GM12864 (cell line): ENCODE measurements around the gene ARID3A.
A peak's percentile ranks its signal among the peaks of the same experiment; 100 is the strongest.
"Not testable (repeated sequence)": the region's sequence is repeated elsewhere in the genome, so short reads cannot be mapped to it uniquely, and the experiment has no call there.

ENCODE experiments used
- DNase-seq: peaks from one replicate; pipeline ENCODE4 v3.0.0-alpha.2; 2011; ENCODE audit warnings: low read depth
- H3K4me3 ChIP-seq: 2 replicates; pipeline ENCODE4 v1.5.1; 2011; ENCODE audit warnings: mild to moderate bottlenecking, low read depth, low read length, control low read depth
- TF ChIP-seq, protein P1 (sequence below): IDR thresholded peaks from 2 replicates; pipeline ENCODE4 v1.5.1; 2011; ENCODE audit warnings: low read depth, mild to moderate bottlenecking, moderate library complexity, low read length, control low read depth, inconsistent platforms; ENCODE audit errors: missing control alignments

Gene ARID3A

DNA sequence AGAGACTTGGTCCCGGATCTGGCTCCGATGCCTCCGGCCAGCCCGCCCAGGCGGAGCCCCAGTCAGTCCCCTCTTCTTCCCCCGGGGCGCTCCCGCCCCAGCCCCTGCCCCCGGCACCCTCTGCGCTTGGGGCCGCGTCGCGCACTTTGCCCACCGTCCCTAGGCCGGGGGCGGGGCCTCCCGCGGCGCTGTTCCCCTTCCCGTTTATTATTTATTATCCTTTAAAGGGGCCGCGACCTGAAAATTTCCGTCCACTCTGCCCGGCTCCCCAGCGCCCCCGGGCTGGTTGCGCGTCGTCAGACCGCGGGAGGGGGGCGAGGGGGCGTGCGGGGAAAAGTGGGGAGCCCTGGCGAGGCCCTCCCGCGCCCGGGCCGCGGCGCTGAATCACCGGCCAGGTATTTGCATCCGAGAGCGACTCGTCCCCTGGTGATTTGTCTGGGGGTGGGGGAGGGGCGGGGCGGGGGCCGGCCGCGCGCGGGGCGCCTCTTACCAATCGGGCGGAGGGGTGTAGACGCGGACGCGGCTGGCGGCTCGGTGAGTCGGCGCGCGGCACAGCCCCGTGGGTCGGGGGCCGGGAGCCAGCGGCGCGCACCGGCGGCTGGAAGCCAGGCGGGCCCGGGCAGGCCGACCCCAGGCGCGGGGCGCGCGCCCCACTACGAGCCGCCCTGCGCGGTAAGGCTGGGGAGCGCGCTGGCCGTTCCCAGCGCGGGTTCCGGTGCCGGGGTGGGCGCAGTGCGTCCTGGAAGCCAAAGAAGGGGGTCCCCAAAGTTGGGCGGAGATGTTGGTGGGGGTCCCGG lies at the start of gene ARID3A:
Gene ARID3A, plus strand, starts transcription at position 510 of the 797 bp plus-strand sequence. CDS start 3,494 bp downstream, outside the sequence.
- TF ChIP-seq, protein P1, sequence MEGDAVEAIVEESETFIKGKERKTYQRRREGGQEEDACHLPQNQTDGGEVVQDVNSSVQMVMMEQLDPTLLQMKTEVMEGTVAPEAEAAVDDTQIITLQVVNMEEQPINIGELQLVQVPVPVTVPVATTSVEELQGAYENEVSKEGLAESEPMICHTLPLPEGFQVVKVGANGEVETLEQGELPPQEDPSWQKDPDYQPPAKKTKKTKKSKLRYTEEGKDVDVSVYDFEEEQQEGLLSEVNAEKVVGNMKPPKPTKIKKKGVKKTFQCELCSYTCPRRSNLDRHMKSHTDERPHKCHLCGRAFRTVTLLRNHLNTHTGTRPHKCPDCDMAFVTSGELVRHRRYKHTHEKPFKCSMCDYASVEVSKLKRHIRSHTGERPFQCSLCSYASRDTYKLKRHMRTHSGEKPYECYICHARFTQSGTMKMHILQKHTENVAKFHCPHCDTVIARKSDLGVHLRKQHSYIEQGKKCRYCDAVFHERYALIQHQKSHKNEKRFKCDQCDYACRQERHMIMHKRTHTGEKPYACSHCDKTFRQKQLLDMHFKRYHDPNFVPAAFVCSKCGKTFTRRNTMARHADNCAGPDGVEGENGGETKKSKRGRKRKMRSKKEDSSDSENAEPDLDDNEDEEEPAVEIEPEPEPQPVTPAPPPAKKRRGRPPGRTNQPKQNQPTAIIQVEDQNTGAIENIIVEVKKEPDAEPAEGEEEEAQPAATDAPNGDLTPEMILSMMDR, result no peak
- DNase-seq, result no peak
- H3K4me3 ChIP-seq, result peak within 1 kb of the TSS; percentile 95

DNA sequence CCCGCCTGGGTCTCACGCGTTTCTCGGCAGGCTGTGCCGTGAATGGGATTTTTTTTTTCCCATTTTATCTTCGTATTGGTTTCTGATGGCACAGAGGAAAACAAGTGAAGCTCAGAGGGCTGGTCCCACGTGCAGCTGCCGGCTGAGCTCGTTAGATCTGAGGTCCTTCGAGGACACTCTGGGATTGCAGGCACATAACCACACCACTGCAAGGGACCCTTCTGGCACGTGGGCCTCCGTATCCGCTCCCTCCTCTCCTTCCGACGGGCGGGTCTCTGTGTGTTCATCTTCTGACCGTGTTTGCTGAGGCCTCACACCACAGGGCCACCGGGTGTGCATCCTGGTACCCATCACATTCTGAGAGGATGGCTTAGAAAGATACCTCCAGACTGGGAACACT lies 49.7 kb upstream of the ARID3A start:
- TF ChIP-seq, protein P1, result no peak
- H3K4me3 ChIP-seq, result no peak overlapping the region
- no peak for DNase-seq

DNA sequence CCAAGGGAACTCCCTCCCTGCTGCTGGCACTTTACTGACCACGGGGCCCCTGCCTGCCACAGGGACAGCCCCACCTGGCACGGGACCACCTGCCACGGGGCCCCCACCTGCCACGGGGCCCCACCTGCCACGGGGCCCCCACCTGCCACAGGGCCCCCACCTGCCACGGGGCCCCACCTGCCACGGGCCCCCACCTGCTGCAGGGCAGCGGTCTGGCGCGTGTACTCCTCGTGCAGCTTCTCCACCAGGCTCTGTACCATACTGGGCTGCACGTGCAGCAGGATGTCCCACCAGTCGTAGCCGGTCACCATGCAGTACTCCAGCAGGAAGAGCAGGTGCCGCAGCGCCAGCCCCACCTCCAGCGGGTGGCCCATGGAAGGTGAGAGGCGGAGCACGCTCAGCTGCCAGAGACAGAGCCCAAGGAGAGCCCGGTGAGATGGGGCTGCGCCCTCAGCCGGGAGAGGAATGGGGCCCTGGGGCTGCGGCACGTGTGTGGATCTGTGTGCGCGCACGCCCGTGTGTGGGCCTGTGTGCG lies 49.0 kb upstream of the ARID3A start:
- no peak overlapping the region for H3K4me3 ChIP-seq
- DNase-seq, result no peak
- TF ChIP-seq, protein P1, result no peak

DNA sequence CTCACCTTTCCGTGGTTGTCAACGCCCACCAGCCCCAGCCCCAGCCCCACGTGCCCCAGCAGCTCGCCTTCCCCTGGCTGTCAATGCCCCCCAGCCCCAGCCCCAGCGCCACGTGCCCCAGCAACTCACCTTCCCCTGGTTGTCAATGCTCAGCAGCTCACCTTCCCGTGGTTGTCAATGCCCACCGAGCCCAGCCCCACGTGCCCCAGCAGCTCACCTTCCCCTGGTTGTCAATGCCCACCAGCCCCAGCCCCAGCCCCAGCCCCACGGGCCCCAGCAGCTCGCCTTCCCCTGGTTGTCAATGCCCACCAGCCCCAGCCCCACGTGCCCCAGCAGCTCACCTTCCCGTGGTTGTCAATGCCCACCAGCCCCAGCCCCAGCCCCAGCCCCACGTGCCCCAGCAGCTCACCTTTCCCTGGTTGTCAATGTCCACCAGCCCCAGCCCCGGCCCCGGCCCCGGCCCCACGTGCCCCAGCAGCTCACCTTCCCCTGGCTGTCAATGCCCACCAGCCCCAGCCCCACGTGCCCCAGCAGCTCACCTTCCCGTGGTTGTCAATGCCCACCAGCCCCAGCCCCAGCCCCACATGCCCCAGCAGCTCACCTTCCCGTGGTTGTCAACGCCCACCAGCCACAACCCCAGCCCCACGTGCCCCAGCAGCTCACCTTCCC lies 47.7 kb upstream of the ARID3A start:
- H3K4me3 ChIP-seq, DNase-seq: not testable (repeated sequence)

- not testable (repeated sequence) for DNase-seq, H3K4me3 ChIP-seq
Observed at GRCh38 chr19:878751-879561, 46.9 kb upstream of the ARID3A start.

DNA sequence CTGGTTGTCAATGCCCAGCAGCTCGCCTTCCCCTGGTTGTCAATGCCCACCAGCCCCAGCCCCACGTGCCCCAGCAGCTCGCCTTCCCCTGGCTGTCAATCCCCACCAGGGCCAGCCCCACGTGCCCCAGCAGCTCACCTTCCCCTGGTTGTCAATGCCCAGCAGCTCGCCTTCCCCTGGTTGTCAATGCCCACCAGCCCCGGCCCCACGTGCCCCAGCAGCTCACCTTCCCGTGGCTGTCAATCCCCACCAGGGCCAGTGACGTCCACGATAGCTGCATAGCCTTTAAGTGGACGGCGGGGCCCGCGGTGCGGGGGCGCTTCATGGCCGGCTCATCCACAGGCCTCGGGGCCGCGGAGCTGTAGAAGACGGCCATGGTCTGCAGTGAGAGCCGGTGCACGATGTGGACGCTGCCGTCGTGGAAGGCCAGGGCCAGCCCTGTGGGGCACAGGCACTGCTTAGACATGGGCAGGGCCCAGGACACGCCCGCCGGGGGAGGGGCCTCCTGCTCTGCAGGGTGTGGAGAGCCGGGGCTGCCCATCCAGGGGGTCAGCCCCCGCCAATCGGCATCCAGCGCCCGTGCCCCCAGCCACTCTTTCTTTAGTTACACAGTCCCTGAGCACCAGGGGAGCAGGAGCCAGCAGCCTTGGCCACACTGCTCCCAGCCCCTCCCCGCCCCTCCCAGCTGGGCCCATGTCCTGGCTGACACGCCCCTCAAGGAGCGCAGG lies 46.0 kb upstream of the ARID3A start:
- TF ChIP-seq, protein P1, result no peak
- H3K4me3 ChIP-seq, result no peak overlapping the region

DNA sequence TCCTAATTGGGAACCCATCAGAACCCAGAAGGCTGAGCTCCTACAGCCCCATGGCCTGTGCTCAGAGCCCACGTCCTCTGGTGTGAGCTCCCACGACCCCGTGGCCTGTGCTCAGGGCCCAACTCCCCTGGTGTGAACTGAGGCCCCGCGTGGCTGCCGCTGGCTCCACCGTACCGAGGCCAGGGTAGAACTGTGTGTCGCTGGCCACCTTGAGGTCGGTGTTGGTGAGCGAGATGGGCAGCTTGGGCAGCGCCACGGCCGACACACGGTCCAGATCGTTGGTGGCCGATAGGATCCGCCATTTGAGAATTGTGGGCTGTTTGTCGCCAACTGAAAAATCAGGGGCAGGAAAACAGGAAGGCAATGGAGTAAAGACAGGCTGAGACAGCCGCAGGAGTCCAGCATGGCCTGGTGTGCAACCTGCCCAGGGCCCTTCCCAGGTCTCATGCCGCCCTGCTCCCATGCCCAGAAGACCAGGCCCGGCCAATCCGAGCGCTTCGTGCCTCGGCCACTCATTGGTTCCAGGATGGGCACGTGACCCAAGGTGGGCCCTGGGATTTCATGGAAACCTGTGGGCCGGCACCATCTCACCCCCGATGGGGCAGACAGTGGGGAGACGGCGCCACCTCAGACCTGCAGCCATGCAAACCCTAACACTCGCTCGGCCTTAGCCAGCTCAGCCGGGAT lies 44.3 kb upstream of the ARID3A start:
- no peak for DNase-seq
- TF ChIP-seq, protein P1, result no peak

More for the DNA sequence above, 46.0 kb upstream of the ARID3A start:
- no peak for DNase-seq

More for the DNA sequence above, 44.3 kb upstream of the ARID3A start:
- H3K4me3 ChIP-seq, result no peak overlapping the region
